Smooth muscle cell (in vitro differentiated cells): ENCODE measurements around the gene NRIP2. TPM values are rescaled to one million over a fixed set of nuclear protein-coding genes. Genes with fewer than 3 reads are reported as not detected.
A peak's percentile ranks its signal among the peaks of the same experiment; 100 is the strongest.

Experiments
- DNase-seq: peaks from one replicate; lab custom pipeline; 2025; ENCODE audit not compliant: unreplicated experiment; lab: John Stamatoyannopoulos, UW
- H2AFZ ChIP-seq: fragments of 200-600 bp; sonication (generic); 2 replicates; pipeline ENCODE4 v1.6.0; 2016; ENCODE audit warnings: antibody characterized with exemption, low read depth, mild to moderate bottlenecking
- H3F3A ChIP-seq: fragments of 200-600 bp; sonication (generic); 2 replicates; pipeline ENCODE4 v1.6.0; 2017; ENCODE audit warnings: antibody characterized with exemption, low read depth
- H3K27ac ChIP-seq: fragments of 200-600 bp; sonication (generic); 2 replicates; pipeline ENCODE4 v1.5.1; 2016; ENCODE audit warnings: low read depth, mild to moderate bottlenecking
- H3K27me3 ChIP-seq: fragments of 200-600 bp; sonication (generic); 2 replicates; pipeline ENCODE4 v1.6.1; 2016; ENCODE audit warnings: low read depth, mild to moderate bottlenecking
- H3K36me3 ChIP-seq: fragments of 200-600 bp; sonication (generic); 2 replicates; pipeline ENCODE4 v1.5.1; 2016; ENCODE audit warnings: low read depth
- H3K4me1 ChIP-seq: fragments of 200-600 bp; sonication (generic); 2 replicates; pipeline ENCODE4 v1.5.1; 2016; ENCODE audit warnings: low read depth
- H3K4me2 ChIP-seq: fragments of 200-600 bp; sonication (generic); 2 replicates; pipeline ENCODE4 v1.6.0; 2016; ENCODE audit warnings: mild to moderate bottlenecking
- H3K4me3 ChIP-seq: fragments of 200-600 bp; sonication (generic); 2 replicates; pipeline ENCODE4 v1.5.1; 2016; ENCODE audit warnings: mild to moderate bottlenecking
- H3K79me2 ChIP-seq: fragments of 200-600 bp; sonication (generic); 2 replicates; pipeline ENCODE4 v1.6.0; 2016; ENCODE audit warnings: low read depth, mild to moderate bottlenecking
- H3K9ac ChIP-seq: fragments of 200-600 bp; sonication (generic); 2 replicates; pipeline ENCODE4 v1.6.0; 2016; ENCODE audit warnings: low read depth
- H3K9me3 ChIP-seq: fragments of 200-600 bp; sonication (generic); replicated peaks from 2 replicates; pipeline ENCODE4 v1.5.1; 2016; ENCODE audit warnings: low read depth
- H4K20me1 ChIP-seq: fragments of 200-600 bp; sonication (generic); 2 replicates; pipeline ENCODE4 v1.6.0; 2016; ENCODE audit warnings: low read depth
- WGBS: methylation state at CpG from one replicate; pipeline ENCODE4 v1.1.7; 2016; ENCODE audit warnings: low lambda C conversion rate; 5-methylcytosine and 5-hydroxymethylcytosine counted together
- polyA plus RNA-seq: library from polyadenylated mRNA; unstranded; fragments of >200 nt; fragmentation: Nextera tagmentation; extraction: Ambion mirVana; gene quantifications from 2 replicates; pipeline ENCODE4 v1.2.1, GENCODE V29; 2016
- total RNA-seq: library from RNA; depleted of rRNA; stranded (reverse); fragments of >200 nt; gene quantifications from 2 replicates; pipeline ENCODE4 v1.2.3, GENCODE V29; 2014
- TF ChIP-seq, protein P1 (sequence below): fragments of 200-600 bp; sonication (generic); IDR thresholded peaks from 2 replicates; pipeline ENCODE4 v1.5.1; 2017; ENCODE audit warnings: borderline replicate concordance, mild to moderate bottlenecking, antibody characterized with exemption; ENCODE audit not compliant: insufficient read depth, poor library complexity, severe bottlenecking

NRIP2 gene
- total and polyA plus RNA-seq, 2 experiments from 2014 or later, result 0.04 to 0.29 TPM

DNA sequence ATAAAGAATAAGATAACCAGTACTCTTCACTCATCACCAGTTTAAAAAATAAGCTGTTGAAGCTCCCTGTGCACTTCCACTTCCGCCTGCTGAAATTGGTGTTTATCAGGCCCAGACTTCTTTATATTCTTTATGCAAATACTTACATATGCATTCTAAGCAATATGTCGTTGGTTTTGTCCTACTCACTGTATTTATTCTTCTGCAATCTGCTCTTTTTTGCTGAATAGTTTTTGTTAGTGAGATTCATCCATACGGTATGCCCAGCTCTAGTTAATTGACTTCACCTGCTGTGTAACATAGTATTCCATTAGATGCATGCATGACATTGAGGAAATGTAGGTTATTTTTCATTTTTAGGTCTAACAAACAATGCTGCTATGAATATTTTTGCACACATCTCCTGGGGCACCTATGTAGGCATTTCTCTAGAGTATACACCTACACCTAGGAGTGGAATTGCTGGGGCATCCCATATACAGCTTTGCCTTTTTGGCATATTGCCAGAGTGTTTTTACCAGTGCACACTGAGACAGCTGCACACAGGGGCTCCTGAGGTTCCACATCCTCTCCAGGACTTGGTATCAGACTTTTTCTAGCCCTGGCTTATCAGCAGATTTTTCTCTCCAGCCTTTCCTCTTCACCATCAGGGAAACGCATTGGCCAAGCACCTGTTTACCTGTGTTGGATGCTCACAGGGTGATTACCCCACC is 1.0 kb upstream of the NRIP2 start:
- H3K79me2 ChIP-seq, result no peaks in the 10 kb centered on the region
- no peaks in the 10 kb centered on the region for H4K20me1 ChIP-seq
- H3K27me3 ChIP-seq, result no peaks in the 10 kb centered on the region
- DNase-seq, result no peak
- 86% methylated on average over 4 of the region's 4 CpGs for WGBS
- H3F3A ChIP-seq, result no peaks in the 10 kb centered on the region
- no peak overlapping the region for H3K27ac ChIP-seq
- H2AFZ ChIP-seq, result no peak overlapping the region
- H3K9me3 ChIP-seq, result no peaks in the 10 kb centered on the region
- no peaks in the 10 kb centered on the region for H3K36me3 ChIP-seq
- H3K4me3 ChIP-seq, result no peak overlapping the region
- TF ChIP-seq, protein P1, sequence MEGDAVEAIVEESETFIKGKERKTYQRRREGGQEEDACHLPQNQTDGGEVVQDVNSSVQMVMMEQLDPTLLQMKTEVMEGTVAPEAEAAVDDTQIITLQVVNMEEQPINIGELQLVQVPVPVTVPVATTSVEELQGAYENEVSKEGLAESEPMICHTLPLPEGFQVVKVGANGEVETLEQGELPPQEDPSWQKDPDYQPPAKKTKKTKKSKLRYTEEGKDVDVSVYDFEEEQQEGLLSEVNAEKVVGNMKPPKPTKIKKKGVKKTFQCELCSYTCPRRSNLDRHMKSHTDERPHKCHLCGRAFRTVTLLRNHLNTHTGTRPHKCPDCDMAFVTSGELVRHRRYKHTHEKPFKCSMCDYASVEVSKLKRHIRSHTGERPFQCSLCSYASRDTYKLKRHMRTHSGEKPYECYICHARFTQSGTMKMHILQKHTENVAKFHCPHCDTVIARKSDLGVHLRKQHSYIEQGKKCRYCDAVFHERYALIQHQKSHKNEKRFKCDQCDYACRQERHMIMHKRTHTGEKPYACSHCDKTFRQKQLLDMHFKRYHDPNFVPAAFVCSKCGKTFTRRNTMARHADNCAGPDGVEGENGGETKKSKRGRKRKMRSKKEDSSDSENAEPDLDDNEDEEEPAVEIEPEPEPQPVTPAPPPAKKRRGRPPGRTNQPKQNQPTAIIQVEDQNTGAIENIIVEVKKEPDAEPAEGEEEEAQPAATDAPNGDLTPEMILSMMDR, result no peak
- H3K4me2 ChIP-seq, result no peak overlapping the region
- no peak overlapping the region for H3K9ac ChIP-seq
- H3K4me1 ChIP-seq, result peaks cover 11% of the 10 kb centered on the region

DNA sequence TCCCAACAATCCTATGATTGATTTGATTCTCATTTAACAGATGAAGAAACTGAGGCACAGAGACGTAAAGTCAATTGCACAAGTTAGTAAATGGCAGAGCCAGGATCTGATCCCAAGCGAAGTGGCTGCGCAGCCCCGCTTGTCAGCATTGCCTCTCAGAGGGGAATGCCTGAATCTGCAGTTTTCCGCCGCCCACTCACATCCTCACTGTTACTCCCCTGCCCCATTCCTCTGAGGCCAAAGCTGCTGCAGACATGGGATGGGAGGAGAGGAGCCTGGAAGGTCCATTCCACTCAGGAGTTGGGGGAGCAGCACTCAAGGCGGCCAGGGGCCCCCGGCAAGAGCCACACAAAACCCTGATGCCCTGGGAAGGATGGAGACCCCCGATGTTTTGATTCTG is 1.0 kb downstream of the NRIP2 start:
- H3K4me1 ChIP-seq, result peaks cover 11% of the 10 kb centered on the region
- H3F3A ChIP-seq, result no peaks in the 10 kb centered on the region
- H4K20me1 ChIP-seq, result no peaks in the 10 kb centered on the region
- H2AFZ ChIP-seq, result no peak overlapping the region
- H3K27ac ChIP-seq, result peak overlapping the region; percentile 4
- no peak overlapping the region for H3K4me3 ChIP-seq
- H3K27me3 ChIP-seq, result no peaks in the 10 kb centered on the region
- no peak for DNase-seq
- 59% methylated on average over 9 of the region's 9 CpGs for WGBS
- peak overlapping the region; percentile 51 for H3K4me2 ChIP-seq
- no peaks in the 10 kb centered on the region for H3K36me3 ChIP-seq
- no peak overlapping the region for H3K9ac ChIP-seq
- H3K79me2 ChIP-seq, result no peaks in the 10 kb centered on the region
- H3K9me3 ChIP-seq, result no peaks in the 10 kb centered on the region
- TF ChIP-seq, protein P1, result no peak

DNA sequence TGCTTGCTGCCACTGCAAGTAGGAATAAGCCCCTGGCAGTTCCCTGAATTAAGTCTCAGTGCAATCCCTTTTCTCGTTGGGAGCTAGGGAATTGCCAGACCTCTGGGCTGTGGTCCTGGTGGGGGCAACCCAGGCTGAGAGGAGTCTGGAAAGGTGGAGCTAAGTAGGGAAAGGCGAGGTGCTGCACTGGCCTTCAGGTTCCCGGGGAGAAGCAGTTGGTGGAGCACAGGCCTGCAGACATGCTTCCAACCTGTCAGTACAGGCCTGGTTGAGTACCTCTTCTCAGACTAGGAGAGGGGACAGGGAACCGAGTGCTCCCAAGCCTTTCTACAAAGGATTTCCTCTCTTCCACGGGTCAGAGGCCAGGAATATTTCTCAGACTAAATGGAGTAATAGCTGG is 1.5 kb downstream of the NRIP2 start:
- H3K9ac ChIP-seq, result no peak overlapping the region
- H3K36me3 ChIP-seq, result no peaks in the 10 kb centered on the region
- WGBS, result 79% methylated on average over 5 of the region's 5 CpGs
- no peak overlapping the region for H3K4me3 ChIP-seq
- no peaks in the 10 kb centered on the region for H3K79me2 ChIP-seq
- no peaks in the 10 kb centered on the region for H3K9me3 ChIP-seq
- no peak for DNase-seq
- H3K27me3 ChIP-seq, result no peaks in the 10 kb centered on the region
- H3K4me2 ChIP-seq, result peak overlapping the region; percentile 51
- H3K4me1 ChIP-seq, result peaks cover 11% of the 10 kb centered on the region
- H4K20me1 ChIP-seq, result no peaks in the 10 kb centered on the region
- peak overlapping the region; percentile 4 for H3K27ac ChIP-seq
- H3F3A ChIP-seq, result no peaks in the 10 kb centered on the region
- H2AFZ ChIP-seq, result no peak overlapping the region
- TF ChIP-seq, protein P1, result no peak
